ENCODE data around the gene KSR1. TPM values are rescaled to one million over a fixed set of nuclear protein-coding genes. Genes with fewer than 3 reads are reported as not detected.

The KSR1 gene
- total RNA-seq, 1 experiment from 2014 or later = 11.7 TPM

DNA sequence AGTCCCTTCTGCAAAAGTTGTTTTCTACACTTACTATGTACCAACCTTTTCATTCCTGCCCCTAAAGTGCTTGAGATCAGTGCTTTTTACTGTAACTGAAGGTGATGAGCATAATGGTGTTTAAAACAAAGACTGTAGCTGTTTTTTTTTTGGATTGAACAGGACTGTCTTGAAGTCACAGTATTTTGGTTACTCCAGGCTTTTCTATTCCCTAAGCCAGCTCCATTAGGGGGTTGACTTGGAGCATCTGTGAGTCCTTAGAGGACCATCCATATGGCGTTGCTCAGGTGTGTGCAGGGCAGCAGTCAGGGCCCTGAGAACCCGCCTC is 145.7 kb downstream of the KSR1 start:
- no peak for DNase-seq (ENCODE audit: extremely low read depth, low read depth)

DNA sequence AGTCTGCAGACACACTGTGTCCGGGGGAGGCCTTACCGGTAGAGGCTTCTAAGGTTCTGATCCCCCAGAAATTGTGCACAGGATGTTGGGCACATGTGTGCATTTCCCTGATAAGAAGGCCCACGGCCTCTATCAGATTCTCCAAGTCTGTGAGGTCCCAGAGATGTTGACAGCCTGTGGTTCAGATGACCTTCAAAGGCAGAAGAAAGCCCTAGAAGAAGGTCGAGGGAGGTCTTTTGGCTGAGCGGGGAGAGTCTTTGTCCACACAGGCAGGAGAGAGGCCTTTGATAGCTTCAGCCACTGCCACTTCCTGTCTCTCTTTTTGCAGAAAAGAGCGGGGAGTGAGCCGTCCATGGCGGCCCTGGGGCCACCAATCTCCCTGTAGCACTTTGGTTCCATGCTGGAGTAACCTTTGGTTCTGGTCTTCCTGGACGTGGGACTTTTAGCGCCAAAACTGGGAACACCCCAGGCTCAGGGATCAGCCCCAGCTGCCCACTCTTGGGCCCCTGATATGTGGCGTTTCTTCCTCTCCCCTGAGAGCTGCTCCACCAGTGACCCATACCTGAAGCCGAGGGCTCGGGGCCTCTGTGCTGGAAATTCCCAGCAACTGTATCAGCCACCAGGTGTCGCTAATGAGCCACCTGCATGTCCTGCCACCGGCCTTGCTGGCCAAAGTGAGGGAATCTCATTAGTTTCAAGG is 146.6 kb downstream of the KSR1 start:
- peak; percentile 65 for DNase-seq (ENCODE audit: extremely low read depth, low read depth)

DNA sequence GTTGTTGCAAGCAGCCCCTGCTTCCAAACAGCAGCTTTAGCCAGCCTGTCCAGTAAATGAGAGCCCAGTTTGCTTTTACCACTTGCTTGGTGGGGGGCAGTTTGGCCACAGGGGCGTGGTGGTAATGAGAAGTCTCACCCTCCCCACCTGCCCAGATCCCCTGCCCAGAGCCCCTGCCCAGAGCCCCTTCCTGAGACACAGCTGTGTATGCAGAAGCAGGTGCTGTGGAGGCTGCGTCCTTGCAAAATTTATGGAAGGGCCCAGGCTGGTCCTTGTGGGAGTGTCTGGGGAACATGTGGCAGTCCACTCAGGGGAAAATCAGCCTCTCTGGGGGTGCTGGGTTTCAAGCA is 147.1 kb downstream of the KSR1 start:
- DNase-seq (ENCODE audit: extremely low read depth, low read depth) = no peak

DNA sequence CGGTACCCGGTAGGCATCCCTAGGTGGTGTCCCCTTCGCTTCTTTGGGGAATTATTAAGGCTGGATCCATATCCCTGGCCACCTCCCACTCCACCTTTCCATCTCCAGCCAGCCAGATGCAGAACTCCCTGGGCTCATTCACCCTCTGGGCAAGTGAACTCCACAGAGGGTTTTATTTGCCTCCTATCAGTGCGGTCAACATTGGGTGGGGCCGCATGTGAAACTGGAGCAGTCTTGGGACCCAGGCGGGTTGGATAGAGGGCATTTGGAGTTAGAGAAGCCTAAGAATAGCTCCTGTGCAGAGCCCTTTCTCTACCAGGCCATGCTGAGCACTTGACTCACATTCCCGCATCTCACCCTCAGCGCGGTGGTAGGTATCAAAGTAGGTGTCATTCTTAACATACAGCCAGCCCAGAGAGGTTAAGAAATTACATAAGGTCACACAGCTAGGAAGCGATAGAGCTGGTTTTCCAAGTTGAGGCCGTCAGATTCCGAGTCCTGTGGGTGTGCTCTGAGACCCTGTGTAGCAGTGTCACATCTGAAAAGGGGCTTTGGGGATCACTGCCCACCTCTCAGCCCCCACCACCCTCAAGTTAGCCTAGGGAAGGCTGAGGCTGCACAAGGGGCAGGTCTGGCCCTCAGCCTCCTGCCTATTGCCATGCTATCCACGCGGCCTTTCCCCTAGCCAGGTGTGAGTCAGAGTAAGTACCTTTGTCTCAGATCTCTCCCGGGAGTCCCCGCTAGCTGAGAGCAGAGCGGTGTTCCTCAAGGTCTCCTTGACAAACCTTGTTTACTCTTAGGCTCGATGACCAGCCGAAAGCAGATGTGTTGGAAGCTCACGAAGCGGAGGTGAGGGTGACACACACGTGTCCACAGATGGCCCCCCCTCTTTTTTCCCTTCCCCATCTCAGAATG is 147.9 kb downstream of the KSR1 start:
- DNase-seq (ENCODE audit: extremely low read depth, low read depth) = no peak

DNA sequence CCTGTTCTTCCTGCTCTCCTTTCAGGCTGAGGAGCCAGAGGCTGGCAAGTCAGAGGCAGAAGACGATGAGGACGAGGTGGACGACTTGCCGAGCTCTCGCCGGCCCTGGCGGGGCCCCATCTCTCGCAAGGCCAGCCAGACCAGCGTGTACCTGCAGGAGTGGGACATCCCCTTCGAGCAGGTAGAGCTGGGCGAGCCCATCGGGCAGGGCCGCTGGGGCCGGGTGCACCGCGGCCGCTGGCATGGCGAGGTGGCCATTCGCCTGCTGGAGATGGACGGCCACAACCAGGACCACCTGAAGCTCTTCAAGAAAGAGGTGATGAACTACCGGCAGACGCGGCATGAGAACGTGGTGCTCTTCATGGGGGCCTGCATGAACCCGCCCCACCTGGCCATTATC is 149.2 kb downstream of the KSR1 start:
- DNase-seq (ENCODE audit: extremely low read depth, low read depth) = no peak

DNA sequence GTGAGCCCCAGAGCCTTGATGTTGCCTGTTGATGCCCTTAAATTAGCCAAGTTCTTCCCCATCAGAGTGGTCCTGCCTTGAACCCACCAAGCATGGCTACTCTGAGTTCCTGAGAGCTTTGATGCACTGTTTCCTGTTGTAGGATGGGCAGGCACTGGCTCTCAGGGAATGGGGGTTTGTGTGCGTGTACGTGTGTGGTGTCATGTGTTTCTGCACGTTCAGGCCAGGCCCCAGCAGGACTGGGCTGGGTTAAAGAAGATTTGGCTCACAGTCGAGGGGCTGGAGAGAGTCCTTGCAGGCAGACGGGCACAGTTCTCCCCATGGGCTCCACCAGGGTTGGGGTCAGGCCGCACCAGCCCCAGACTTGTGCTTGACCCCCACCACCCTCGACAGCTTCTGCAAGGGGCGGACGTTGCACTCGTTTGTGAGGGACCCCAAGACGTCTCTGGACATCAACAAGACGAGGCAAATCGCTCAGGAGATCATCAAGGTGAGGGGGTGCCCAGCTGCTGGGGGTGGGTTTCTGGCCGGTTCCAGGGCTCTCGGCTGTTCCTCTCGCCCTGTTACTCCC is 151.4 kb downstream of the KSR1 start:
- no peak for DNase-seq (ENCODE audit: extremely low read depth, low read depth)

DNA sequence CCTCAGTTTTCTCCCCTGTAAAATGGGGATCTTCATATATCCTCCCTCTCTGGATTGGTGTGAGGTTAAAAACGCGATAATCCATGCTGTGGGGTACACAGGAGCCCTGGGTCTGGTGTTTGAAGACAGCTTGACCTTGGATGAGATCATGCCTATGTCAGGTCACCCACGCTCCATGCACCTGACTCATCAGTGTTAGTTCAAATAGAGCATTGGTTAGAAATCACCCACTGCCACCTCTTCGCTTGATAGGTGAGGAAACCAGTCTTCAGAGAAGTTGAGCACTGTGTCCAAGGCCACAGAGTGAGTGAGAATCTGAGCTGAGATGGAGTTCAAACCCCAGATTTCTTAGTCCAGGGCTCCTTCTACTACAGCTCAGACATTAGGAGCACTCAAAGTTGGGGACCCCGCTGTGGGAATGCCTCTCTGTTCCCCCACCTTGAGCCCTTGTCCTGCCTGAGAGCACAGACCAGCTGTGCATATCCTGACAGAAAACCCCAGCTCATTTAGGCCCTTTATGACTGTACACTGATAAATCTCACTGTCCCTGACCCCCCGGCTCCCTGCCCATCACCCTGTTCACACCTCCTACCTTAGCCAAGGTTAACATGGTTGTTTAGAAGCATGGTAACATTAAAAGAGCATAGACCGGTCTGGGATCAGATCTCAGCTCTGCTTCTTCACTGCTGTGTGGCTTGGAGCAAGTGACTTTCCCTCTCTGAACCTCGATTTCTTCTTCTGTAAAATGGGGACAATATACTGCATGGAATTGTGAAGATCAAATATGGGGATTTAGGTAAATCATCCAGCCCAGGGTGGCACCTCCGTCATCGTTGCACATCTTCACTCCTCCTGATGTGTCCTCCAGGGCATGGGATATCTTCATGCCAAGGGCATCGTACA is 152.3 kb downstream of the KSR1 start:
- DNase-seq (ENCODE audit: extremely low read depth, low read depth) = no peak

DNA sequence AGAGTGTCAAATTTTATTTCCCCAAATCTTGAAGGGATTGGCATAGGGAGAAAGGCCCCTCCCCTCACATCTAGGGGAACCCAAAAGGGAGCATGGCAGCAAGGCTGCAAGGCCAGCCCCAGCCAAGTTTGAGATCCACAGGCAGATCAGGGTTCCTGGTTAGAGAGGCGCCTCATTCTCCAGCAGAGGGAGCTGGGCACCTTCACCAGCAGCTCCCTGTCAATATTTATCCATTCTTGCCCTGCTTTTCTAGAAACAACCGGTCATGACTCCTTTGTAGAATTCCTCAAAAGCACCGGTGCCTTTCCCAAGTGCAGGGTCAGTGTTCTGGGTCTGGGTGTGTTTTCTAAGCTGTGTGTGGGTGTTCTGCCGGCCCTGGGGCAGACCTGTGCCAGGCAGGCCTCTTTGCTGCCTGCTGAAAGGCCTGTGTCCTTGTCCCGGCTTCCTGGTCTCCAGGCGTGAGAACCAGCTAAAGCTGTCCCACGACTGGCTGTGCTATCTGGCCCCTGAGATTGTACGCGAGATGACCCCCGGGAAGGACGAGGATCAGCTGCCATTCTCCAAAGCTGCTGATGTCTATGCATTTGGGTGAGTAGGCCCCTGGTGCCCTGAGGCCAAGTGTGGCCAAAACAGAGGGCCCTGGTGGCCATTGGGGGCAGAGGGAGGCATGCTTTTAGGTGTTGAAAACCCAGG is 153.5 kb downstream of the KSR1 start:
- DNase-seq (ENCODE audit: extremely low read depth, low read depth) = peak; percentile 37

DNA sequence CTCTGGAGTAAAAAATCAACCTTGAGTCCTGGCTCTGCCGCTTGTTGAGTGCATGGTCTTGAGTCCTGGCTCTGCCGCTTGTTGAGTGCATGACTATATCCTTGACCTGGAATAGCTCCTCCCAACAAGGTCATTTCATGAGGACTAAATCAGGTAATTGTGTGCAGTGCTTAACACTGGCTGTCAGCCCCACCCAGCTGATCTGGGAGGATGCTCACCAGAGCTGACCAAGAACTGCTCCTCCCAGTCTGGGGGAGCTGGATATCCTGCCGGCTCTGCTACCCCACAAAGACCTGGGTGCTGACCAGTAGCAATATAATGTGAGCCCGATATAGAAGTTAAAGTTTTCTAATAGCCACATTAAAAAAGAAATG is 154.0 kb downstream of the KSR1 start:
- no peak for DNase-seq (ENCODE audit: extremely low read depth, low read depth)

DNA sequence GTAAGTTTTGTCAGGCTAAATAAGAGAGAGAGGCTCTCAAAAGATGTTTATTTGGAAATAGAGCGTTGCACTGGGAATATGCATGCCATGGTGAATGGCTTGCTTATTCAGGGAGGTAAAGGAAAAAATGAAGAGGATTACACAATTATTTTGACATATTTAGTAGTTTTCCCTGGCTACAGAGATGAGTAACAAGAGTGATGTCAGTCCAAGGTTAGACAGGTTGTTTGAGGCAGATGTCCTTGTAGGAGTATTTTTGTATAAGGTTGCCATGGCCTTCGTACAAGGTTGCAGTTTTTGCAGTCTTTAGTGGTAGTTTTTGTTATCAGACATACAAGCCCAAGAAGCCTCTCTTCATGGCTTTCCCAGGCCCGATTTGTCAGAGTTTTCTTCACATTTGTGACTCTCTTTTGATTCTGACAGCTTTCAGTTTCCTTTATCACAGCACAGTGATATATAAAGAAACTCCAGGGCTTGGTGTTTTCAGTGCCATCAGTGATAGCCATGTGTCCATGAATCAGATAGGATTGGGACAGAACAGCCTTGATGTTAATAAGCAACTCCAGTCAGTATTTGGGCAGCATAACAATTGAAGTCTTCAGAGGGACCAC is 156.0 kb downstream of the KSR1 start:
- no peak for DNase-seq (ENCODE audit: extremely low read depth, low read depth)

DNA sequence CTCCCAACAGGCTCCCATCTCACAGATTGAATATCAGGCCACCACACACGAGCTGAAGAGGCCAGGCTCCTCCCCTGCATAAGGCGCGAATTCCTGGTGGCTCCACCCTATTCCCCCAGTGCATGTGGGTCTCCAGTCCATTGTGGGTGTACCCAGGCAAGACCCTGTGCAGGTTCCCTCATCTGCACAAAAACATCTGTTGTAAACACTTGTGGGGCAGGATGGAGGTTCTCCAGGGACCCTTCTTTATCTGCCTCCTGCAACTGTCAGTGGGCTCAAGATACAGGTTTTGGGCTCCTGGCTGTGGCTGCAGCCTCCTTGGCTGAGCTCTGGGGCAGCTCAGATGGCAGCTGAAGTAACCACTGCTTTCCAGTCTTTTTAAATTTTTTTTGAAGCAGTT is 157.2 kb downstream of the KSR1 start:
- DNase-seq (ENCODE audit: extremely low read depth, low read depth) = no peak

DNA sequence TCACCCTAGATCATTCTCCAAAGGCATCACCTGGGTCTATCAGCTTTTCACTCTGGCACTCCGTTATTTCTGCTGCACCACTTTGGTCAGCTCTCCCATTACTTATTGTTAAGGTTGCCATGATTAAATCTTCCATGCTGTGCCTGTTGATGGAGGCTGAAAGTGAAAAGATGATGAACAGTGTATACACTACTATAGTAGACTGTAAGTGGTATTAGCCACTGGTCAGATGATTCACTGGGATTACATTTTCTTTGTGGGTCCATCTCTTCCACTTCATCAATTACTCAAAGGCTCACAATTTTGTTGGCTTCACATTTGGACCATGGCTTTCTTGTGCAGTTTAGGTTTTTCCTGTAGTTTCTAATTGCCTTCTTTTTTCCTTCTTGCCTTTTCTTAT is 158.9 kb downstream of the KSR1 start:
- no peak for DNase-seq (ENCODE audit: extremely low read depth, low read depth)

DNA sequence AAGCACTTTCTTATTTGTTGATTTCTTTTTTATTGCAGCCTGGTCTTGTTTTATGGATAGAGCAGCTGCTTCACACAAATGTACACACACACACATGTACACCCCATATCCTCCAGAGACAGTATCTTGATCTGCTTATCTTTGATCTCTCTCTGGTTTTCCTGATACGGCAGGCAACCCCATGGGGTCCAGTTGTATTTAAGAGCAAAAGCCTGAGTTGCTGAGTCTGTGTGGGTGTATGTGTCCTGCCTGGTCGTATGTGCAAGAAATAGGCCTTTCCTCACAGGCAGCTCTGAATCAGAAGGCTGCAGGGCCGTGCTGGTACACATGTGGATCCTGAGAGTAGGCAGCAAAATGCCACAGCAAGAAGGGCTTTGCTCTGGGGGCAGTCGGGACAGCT is 160.2 kb downstream of the KSR1 start:
- DNase-seq (ENCODE audit: extremely low read depth, low read depth) = no peak

DNA sequence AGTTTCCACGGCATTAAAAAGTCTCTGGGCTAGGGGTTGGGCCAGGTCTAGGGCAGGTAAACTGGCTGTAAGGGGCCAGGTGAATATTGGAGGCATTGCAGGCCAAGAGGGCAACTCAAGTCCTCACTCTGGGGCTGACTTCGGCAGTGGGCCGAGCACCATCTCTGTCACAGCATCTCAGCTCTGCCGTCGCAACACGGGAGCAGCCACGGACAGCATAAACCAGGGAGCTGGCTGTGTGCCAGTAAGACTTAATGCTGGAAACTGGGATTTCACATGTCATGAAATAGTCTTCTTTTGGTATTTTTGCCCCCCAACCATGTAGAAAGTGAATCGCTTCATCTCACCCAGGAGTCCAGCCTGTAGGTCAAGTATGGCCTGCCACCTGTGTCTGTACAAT is 162.2 kb downstream of the KSR1 start:
- no peak for DNase-seq (ENCODE audit: extremely low read depth, low read depth)

DNA sequence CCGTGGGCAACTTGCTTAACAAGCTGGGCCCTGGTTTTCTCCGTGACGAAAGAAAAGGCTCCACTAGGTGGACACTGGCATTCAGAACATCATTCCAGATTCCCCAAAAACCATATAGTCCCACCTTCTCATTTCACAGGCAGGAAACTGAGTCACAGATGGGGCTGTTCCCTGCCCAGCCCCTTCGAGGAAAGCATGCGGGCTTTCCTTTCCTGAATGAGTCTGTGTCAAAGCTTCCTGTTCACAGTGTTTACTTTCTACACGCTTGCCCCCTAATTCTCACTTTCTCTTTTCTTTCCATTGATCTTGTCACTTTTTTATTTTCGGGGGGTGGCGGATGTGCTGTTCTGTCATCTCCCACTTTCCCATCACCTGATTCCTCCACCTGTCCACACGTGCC is 164.5 kb downstream of the KSR1 start:
- no peak for DNase-seq (ENCODE audit: extremely low read depth, low read depth)

DNA sequence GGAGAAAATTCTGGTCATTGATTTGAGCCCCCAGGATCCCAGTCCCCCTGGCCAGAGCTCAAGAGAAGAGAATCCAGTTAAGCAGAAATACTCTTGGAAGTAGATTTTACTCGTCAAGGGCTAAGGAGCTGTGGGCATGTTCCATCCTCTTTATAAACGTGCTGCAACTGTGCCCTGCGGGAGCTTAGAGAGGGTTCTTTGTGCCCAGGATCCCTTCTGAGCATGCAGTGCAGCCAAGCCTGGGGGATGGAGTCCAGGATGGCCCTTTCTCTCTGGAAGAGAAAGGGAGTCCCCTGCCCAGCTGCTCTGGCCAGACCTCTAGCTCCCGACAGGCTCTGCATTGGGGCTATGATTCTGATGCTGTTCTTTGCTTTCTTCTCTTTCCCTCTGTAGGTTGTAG is 165.3 kb downstream of the KSR1 start:
- no peak for DNase-seq (ENCODE audit: extremely low read depth, low read depth)

DNA sequence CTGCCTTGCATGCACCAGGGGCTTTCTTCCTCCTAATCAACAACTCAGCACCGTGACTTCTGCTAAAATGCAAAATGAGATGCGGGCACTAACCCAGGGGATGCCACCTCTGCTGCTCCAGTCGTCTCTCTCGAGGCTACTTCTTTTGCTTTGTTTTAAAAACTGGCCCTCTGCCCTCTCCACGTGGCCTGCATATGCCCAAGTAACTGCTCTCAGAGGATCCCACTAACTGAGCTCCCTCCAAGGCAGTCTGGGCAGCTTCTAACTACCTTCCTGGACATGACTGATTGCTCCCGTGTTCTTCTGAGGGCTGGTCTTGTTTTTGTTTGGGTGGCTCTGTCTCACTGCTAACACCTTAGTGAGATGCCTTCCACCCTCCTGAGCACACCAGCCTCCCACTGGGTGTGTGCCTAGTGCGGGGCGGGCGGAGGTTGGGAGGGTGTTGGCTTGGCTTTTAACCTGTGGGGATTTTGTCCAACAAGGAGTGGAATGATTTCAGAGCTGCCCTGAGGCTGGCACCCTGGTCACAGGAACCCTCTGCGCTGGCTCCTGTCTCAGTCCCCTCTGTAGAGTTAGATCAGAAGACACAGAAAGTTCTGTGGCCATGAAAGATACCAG is 165.8 kb downstream of the KSR1 start:
- no peak for DNase-seq (ENCODE audit: extremely low read depth, low read depth)

DNA sequence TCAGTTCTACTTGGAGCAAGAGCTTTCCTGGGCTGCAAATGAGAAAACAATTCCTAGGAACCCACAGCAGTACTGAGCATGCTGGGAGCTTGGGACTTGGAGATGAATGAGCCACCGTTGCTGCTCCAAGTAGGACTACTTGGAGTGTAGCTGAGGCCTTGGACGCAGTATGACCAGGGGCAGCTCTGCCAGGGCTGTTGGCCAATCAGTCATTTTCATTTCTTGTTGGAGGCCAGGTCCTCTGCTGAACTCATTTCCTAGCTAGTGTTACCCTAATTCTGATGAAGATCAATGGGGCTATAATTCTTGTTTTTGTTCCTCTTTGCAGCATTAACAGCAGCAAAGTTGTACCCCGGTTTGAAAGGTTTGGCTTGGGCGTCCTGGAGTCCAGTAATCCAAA is 166.7 kb downstream of the KSR1 start:
- no peak for DNase-seq (ENCODE audit: extremely low read depth, low read depth)

DNA sequence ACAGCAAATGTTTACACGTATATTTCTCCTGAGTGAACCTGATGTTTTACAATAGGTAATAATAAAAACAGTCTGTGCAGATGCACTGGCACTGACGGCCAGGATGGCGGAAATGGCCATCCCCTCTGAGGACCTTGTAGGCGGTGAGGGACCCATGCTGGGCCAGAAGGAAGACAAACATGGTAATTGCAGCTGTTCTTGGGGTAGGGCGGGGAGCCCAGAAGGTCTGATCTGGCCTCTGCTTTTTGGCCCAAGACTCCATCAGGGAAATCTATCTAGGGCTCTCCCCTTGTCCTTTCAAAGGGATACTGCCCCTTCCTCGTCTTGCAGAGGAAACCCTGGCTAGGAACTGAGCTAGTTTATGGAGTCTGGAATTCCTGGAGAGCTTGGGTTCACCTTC is 167.4 kb downstream of the KSR1 start:
- DNase-seq (ENCODE audit: extremely low read depth, low read depth) = no peak

DNA sequence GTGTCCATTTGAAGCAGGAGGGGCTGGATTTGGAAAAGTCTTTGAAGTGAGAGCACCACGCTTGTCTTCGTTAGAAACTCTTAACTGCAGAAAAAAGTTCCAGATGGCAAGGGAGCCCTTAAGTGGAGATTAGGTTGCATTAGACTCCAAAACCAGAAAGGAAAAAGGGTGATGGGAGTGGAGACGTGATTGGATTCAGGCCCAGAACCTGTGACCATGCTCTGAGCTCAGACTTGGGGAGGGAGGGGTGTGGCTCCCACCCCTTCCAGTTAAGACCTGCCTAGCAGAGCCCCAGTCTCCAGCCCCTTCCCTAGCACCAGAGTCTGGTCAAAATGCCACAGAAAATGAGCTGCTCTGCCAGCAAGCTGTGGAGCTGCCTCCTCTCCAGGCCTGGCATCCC is 168.3 kb downstream of the KSR1 start:
- DNase-seq (ENCODE audit: extremely low read depth, low read depth) = no peak
